Activated B cell treated with CpG ODN at 0.5 μM for 24 hours (primary cell): ENCODE measurements around the gene SMCO1. TPM values are rescaled to one million over a fixed set of nuclear protein-coding genes. Genes with fewer than 3 reads are reported as not detected.
"Not testable (repeated sequence)": the region's sequence is repeated elsewhere in the genome, so short reads cannot be mapped to it uniquely, and the experiment has no call there.

Experiments used
- ATAC-seq: fragments of 200-7000 bp; cut with Tn5 transposase; one replicate; pipeline ENCODE4 v1.10.0; 2021; ENCODE audit warnings: low read depth, mild to moderate bottlenecking, moderate library complexity
- CTCF ChIA-PET: fragments of 350-600 bp; sonication (Branson Sonifier 250); formaldehyde crosslinking; loops from one replicate; lab custom pipeline; 2021; ENCODE audit warnings: antibody characterized with exemption; lab: Charles Lee
- POLR2A ChIA-PET: fragments of 350-600 bp; sonication (Branson Sonifier 250); formaldehyde crosslinking; loops from one replicate; lab custom pipeline; 2021; ENCODE audit warnings: antibody characterized with exemption; lab: Charles Lee
- DNase-seq: peaks from one replicate; pipeline ENCODE4 v3.0.0; 2022
- H3K27ac Mint-ChIP-seq: one replicate; pipeline ENCODE4 v1.8.0; 2020; ENCODE audit warnings: mixed read lengths
- H3K27me3 Mint-ChIP-seq: one replicate; pipeline ENCODE4 v1.8.0; 2021; ENCODE audit warnings: mixed read lengths
- H3K36me3 Mint-ChIP-seq: one replicate; pipeline ENCODE4 v1.8.0; 2021; ENCODE audit warnings: low read depth, mixed read lengths
- H3K4me1 Mint-ChIP-seq: one replicate; pipeline ENCODE4 v1.8.0; 2021; ENCODE audit warnings: mixed read lengths
- H3K4me3 Mint-ChIP-seq: one replicate; pipeline ENCODE4 v1.8.0; 2020; ENCODE audit warnings: mild to moderate bottlenecking, mixed read lengths
- H3K9me3 Mint-ChIP-seq: one replicate; pipeline ENCODE4 v1.8.0; 2020; ENCODE audit warnings: mixed read lengths
- intact Hi-C: fragments of 100-400 bp; cut with micrococcal nuclease; formaldehyde crosslinking; loops from one replicate; pipeline ENCODE4 v1.15.1; 2024
- total RNA-seq: library from RNA; stranded (reverse); gene quantifications from 2 replicates; pipeline ENCODE4 v1.2.3, GENCODE V29; 2022
- TF ChIP-seq, protein P1 (sequence below): fragments of 200-600 bp; IDR thresholded peaks from one replicate; pipeline ENCODE4 v1.8.0; 2022; ENCODE audit warnings: antibody characterized with exemption, mild to moderate bottlenecking

Gene SMCO1
- total RNA-seq, 1 donor from 2014 or later, result not detected

GRCh38 chr3:196458063-196458462 lies 57.1 kb downstream of the SMCO1 start:
- intact Hi-C loops, result no loop called here
- peaks cover 4% of the 10 kb centered on the region for H3K9me3 Mint-ChIP-seq
- no peaks in the 10 kb centered on the region for H3K27me3 Mint-ChIP-seq
- ChIA-PET POLR2A (interaction anchor here (0.7 kb wide), 1 partner anchor 189 kb away, joined by 7 read pairs; no protein-coding TSS in a partner anchor), CTCF (no interaction called here)
- TF ChIP-seq, protein P1, sequence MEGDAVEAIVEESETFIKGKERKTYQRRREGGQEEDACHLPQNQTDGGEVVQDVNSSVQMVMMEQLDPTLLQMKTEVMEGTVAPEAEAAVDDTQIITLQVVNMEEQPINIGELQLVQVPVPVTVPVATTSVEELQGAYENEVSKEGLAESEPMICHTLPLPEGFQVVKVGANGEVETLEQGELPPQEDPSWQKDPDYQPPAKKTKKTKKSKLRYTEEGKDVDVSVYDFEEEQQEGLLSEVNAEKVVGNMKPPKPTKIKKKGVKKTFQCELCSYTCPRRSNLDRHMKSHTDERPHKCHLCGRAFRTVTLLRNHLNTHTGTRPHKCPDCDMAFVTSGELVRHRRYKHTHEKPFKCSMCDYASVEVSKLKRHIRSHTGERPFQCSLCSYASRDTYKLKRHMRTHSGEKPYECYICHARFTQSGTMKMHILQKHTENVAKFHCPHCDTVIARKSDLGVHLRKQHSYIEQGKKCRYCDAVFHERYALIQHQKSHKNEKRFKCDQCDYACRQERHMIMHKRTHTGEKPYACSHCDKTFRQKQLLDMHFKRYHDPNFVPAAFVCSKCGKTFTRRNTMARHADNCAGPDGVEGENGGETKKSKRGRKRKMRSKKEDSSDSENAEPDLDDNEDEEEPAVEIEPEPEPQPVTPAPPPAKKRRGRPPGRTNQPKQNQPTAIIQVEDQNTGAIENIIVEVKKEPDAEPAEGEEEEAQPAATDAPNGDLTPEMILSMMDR, result no peak
- DNase-seq (no peak), ATAC-seq (no peak)
- H3K36me3 Mint-ChIP-seq, result no peaks in the 10 kb centered on the region
- no peak overlapping the region for H3K4me3 Mint-ChIP-seq
- H3K27ac Mint-ChIP-seq, result no peak overlapping the region
- H3K4me1 Mint-ChIP-seq, result peaks cover 3% of the 10 kb centered on the region

DNA sequence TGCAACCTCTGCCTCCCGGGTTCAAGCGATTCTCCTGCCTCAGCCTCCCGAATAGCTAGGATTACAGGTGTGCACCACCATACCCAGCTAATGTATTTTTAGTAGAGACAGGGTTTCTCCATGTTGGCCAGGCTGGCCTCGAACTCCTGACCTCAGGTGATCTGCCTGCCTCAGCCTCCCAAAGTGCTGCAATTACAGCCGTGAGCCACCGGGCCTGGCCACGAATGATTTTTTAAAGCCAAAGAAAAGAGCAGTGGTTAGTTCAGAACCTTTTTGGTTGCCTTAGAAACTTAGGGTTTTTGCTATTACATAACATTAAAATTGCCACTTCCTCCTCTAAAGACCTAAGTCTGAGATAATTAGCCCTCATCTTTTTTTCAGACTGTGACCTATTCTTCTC lies 57.7 kb downstream of the SMCO1 start:
- intact Hi-C loops, H3K9me3 Mint-ChIP-seq, CTCF ChIA-PET, H3K4me3 Mint-ChIP-seq, ATAC-seq, H3K27me3 Mint-ChIP-seq, H3K36me3 Mint-ChIP-seq, DNase-seq, H3K27ac Mint-ChIP-seq, H3K4me1 Mint-ChIP-seq, POLR2A ChIA-PET: not testable (repeated sequence)

Other genes starting within 250 kb of the SMCO1 start
- gene PCYT1A, start 227.6 kb downstream of the SMCO1 start, total RNA-seq, result 54.6 and 58.8 TPM in 2 replicates
- 5.1 and 5.2 TPM in 2 replicates for gene DYNLT2B, start 197.1 kb downstream of the SMCO1 start, total RNA-seq
- gene TM4SF19, start 177.0 kb downstream of the SMCO1 start, total RNA-seq, result not detected in 2 replicates
- gene UBXN7, start 82.9 kb downstream of the SMCO1 start, total RNA-seq, result 60.8 and 66.5 TPM in 2 replicates
- gene RNF168, start 11.6 kb downstream of the SMCO1 start, total RNA-seq, result 24.5 and 27.8 TPM in 2 replicates
- 14.1 and 14.3 TPM in 2 replicates for gene WDR53, start 53.2 kb upstream of the SMCO1 start, total RNA-seq
- 5.7 and 6.5 TPM in 2 replicates for gene FBXO45, start 53.3 kb upstream of the SMCO1 start, total RNA-seq
- 88.5 and 92.4 TPM in 2 replicates for gene NRROS, start 124.3 kb upstream of the SMCO1 start, total RNA-seq
- 4.0 and 4.1 TPM in 2 replicates for gene CEP19, start 196.9 kb upstream of the SMCO1 start, total RNA-seq
- 18.0 and 21.8 TPM in 2 replicates for gene PIGX, start 197.0 kb upstream of the SMCO1 start, total RNA-seq
- 73.7 and 87.1 TPM in 2 replicates for gene PAK2, start 224.5 kb upstream of the SMCO1 start, total RNA-seq